NT2/D1 (cell line): Measurements from ENCODE around the gene ROBO1.

Source experiments
- SUZ12 ChIP-seq: IDR thresholded peaks from 2 replicates; pipeline ENCODE4 v1.6.1; 2011; ENCODE audit not compliant: insufficient read length, insufficient read depth; ENCODE audit errors: extremely low read depth
- YY1 ChIP-seq: IDR thresholded peaks from 2 replicates; pipeline ENCODE4 v1.6.1; 2011; ENCODE audit not compliant: insufficient read length, insufficient read depth
- ZNF274 ChIP-seq: IDR thresholded peaks from 2 replicates; pipeline ENCODE4 v1.6.1; 2011; ENCODE audit warnings: mild to moderate bottlenecking, low read depth, low read length

GRCh38 chr3:79284781-79285180 is 483.0 kb downstream of the ROBO1 start:
- TF ChIP-seq YY1, result no peak
- TF ChIP-seq ZNF274, result no peak
- no peak for TF ChIP-seq SUZ12
